ENCODE data around the gene CEP112. TPM values are rescaled to one million over a fixed set of nuclear protein-coding genes. Genes with fewer than 3 reads are reported as not detected.

CEP112 gene
- total RNA-seq, 1 experiment from 2014 or later, result 6.1 TPM

DNA sequence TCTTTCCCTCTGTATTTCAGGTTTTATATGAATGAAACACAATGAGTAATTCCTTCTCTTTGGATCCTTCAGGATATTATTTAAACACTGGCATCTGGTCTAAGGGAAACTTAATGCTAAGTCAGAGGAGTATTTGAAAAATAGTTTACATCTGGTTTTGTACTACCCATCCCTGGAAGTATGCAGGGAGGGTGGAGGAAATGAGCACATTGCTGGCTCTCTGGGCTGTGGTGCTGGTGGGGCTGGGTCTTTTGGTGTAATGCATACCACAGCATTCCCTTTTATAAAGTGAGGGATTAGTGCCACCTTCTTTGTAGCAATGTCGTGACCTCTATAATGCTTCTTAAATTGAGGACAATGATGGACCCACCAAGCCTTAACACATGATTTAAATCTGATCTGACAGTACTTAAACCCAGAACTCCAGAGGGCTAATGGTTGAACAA, 525.0 kb downstream of the CEP112 start (continued):
- TF ChIP-seq, protein P1, sequence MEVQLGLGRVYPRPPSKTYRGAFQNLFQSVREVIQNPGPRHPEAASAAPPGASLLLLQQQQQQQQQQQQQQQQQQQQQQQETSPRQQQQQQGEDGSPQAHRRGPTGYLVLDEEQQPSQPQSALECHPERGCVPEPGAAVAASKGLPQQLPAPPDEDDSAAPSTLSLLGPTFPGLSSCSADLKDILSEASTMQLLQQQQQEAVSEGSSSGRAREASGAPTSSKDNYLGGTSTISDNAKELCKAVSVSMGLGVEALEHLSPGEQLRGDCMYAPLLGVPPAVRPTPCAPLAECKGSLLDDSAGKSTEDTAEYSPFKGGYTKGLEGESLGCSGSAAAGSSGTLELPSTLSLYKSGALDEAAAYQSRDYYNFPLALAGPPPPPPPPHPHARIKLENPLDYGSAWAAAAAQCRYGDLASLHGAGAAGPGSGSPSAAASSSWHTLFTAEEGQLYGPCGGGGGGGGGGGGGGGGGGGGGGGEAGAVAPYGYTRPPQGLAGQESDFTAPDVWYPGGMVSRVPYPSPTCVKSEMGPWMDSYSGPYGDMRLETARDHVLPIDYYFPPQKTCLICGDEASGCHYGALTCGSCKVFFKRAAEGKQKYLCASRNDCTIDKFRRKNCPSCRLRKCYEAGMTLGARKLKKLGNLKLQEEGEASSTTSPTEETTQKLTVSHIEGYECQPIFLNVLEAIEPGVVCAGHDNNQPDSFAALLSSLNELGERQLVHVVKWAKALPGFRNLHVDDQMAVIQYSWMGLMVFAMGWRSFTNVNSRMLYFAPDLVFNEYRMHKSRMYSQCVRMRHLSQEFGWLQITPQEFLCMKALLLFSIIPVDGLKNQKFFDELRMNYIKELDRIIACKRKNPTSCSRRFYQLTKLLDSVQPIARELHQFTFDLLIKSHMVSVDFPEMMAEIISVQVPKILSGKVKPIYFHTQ (CRISPR knock-in tag; IDR thresholded peaks at IDR 0.05), result no peak
- no peak for TF ChIP-seq ZNF232 (CRISPR knock-in tag; IDR thresholded peaks at IDR 0.05)
- TF ChIP-seq ELF4 (CRISPR knock-in tag; IDR thresholded peaks at IDR 0.05; ENCODE audit: low read depth), result no peak
- TF ChIP-seq NFATC4 (CRISPR knock-in tag; IDR thresholded peaks at IDR 0.05), result no peak
- TF ChIP-seq CREM (CRISPR knock-in tag; IDR thresholded peaks at IDR 0.05), result no peak

DNA sequence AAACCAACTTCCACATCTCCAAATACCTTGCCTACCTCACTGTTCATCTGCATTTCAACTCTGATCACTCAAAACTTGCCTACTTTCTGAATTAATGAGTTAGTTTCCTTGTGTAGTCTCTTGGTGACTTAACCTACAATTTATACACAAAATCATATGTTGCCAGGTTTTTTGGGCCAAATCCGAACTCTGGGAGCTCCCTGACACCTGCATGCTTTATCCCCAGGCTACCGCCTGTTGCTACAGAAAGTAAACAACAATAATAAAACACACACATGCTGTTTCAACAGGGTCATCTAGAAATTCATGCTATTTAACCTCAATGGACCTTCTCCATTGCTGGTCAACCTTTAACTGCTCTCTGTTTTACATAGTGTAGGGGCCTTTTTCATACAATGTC, 526.0 kb downstream of the CEP112 start:
- no peak for TF ChIP-seq NR3C1 (CRISPR knock-in tag; conservative IDR thresholded peaks at IDR 0.05; ENCODE audit: low read depth)
- TF ChIP-seq, protein P2, sequence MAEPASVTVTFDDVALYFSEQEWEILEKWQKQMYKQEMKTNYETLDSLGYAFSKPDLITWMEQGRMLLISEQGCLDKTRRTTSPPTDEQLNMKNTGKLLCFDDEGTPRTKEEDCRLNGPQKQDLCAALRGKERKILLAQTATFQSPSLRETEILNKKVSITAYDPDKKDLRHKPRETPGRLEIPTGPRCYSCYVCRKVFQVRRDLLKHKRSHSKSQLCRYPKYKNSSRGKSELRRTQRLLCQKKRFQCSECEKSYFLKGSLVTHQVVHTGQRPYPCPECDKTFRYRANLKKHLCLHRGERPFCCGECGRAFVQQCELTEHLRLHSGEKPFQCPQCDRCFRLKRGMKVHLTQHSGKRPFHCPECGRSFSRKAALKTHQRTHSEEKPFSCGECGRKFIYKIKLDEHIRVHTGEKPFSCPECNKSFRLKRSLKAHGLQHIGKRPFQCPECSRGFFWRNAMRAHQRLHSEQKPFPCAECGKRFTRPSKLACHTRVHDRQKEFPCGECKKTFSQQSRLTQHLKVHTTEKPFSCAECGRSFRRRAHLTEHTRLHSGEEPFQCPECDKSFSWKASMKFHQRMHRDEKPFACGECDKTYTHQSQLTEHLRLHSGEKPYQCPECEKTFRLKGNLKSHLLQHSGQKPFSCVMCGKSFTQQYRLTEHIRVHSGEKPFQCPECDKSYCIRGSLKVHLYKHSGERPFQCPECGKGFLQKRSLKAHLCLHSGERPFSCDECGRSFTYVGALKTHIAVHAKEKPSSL (CRISPR knock-in tag; conservative IDR thresholded peaks at IDR 0.05), result no peak
- Mint-ChIP-seq H3K9me3 (peaks cover 6% of the 10 kb centered on the region), H3K4me3 (no peak overlapping the region), H3K27me3 (ENCODE audit: low read depth) (no peaks in the 10 kb centered on the region; the same call in 1 of the 2 replicates), H3K4me1 (peaks cover 12% of the 10 kb centered on the region), H3K27ac (no peak overlapping the region), H3K36me3 (no peaks in the 10 kb centered on the region)
- DNase-seq (ENCODE audit: low spot score), result no peak
- no peak for ATAC-seq
- ChIA-PET POLR2A (no interaction called here), CTCF (no interaction called here)

DNA sequence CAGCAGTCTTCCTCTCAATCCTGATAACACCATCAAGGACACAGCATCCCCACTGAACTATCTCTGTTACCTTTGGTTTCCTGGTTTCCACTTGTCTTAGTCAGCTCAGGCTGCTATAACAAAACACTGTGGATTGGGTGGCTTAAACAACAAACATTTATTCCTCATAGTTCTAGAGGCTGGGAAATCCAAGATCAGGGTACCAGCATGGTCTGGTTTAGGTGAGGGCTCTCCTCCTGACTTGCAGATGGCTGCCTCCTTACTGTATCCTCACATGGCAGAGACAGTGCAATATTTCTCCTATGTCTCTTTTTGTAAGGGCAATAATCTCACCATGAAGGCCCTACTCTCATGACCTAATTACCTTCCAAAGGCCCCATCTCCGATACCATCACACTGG, 527.2 kb downstream of the CEP112 start:
- Mint-ChIP-seq H3K27me3 (ENCODE audit: low read depth) (no peaks in the 10 kb centered on the region; the same call in 1 of the 2 replicates), H3K4me1 (peaks cover 12% of the 10 kb centered on the region), H3K36me3 (no peaks in the 10 kb centered on the region), H3K4me3 (no peak overlapping the region), H3K27ac (no peak overlapping the region), H3K9me3 (peaks cover 6% of the 10 kb centered on the region)
- ChIA-PET CTCF (no interaction called here), POLR2A (no interaction called here)
- DNase-seq (ENCODE audit: low spot score) (no peak), ATAC-seq (no peak)
- TF ChIP-seq NR3C1 (CRISPR knock-in tag; conservative IDR thresholded peaks at IDR 0.05; ENCODE audit: low read depth) (no peak), RELA (CRISPR knock-in tag; IDR thresholded peaks at IDR 0.05; ENCODE audit: borderline replicate concordance) (no peak), FOXK1 (CRISPR knock-in tag; IDR thresholded peaks at IDR 0.05) (no peak), GRHL2 (CRISPR knock-in tag; IDR thresholded peaks at IDR 0.05; ENCODE audit: insufficient replicate concordance, severe bottlenecking) (no peak), NFYB (CRISPR knock-in tag; conservative IDR thresholded peaks at IDR 0.05; ENCODE audit: low read depth) (no peak), MYBL2 (CRISPR knock-in tag; IDR thresholded peaks at IDR 0.05) (no peak), HMGA2 (CRISPR knock-in tag; IDR thresholded peaks at IDR 0.05) (no peak)
- TF ChIP-seq, protein P3, sequence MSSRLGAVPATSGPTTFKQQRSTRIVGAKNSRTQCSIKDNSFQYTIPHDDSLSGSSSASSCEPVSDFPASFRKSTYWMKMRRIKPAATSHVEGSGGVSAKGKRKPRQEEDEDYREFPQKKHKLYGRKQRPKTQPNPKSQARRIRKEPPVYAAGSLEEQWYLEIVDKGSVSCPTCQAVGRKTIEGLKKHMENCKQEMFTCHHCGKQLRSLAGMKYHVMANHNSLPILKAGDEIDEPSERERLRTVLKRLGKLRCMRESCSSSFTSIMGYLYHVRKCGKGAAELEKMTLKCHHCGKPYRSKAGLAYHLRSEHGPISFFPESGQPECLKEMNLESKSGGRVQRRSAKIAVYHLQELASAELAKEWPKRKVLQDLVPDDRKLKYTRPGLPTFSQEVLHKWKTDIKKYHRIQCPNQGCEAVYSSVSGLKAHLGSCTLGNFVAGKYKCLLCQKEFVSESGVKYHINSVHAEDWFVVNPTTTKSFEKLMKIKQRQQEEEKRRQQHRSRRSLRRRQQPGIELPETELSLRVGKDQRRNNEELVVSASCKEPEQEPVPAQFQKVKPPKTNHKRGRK (CRISPR knock-in tag; IDR thresholded peaks at IDR 0.05; ENCODE audit: borderline replicate concordance), result no peak
- TF ChIP-seq, protein P4, sequence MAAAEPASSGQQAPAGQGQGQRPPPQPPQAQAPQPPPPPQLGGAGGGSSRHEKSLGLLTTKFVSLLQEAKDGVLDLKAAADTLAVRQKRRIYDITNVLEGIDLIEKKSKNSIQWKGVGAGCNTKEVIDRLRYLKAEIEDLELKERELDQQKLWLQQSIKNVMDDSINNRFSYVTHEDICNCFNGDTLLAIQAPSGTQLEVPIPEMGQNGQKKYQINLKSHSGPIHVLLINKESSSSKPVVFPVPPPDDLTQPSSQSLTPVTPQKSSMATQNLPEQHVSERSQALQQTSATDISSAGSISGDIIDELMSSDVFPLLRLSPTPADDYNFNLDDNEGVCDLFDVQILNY (CRISPR knock-in tag; IDR thresholded peaks at IDR 0.05), result no peak
- TF ChIP-seq, protein P5, sequence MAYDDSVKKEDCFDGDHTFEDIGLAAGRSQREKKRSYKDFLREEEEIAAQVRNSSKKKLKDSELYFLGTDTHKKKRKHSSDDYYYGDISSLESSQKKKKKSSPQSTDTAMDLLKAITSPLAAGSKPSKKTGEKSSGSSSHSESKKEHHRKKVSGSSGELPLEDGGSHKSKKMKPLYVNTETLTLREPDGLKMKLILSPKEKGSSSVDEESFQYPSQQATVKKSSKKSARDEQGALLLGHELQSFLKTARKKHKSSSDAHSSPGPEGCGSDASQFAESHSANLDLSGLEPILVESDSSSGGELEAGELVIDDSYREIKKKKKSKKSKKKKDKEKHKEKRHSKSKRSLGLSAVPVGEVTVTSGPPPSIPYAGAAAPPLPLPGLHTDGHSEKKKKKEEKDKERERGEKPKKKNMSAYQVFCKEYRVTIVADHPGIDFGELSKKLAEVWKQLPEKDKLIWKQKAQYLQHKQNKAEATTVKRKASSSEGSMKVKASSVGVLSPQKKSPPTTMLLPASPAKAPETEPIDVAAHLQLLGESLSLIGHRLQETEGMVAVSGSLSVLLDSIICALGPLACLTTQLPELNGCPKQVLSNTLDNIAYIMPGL (CRISPR knock-in tag; IDR thresholded peaks at IDR 0.05), result no peak

All from WTC11 (cell line).